ENCODE data around the gene NCOR2.

Gene NCOR2

GRCh38 chr12:124559182-124560017 is 8.0 kb downstream of the NCOR2 start:
- DNase-seq (ENCODE audit: low read depth): no peak

GRCh38 chr12:124558313-124558712 is 9.1 kb downstream of the NCOR2 start:
- no peak for DNase-seq (ENCODE audit: low read depth)

DNA sequence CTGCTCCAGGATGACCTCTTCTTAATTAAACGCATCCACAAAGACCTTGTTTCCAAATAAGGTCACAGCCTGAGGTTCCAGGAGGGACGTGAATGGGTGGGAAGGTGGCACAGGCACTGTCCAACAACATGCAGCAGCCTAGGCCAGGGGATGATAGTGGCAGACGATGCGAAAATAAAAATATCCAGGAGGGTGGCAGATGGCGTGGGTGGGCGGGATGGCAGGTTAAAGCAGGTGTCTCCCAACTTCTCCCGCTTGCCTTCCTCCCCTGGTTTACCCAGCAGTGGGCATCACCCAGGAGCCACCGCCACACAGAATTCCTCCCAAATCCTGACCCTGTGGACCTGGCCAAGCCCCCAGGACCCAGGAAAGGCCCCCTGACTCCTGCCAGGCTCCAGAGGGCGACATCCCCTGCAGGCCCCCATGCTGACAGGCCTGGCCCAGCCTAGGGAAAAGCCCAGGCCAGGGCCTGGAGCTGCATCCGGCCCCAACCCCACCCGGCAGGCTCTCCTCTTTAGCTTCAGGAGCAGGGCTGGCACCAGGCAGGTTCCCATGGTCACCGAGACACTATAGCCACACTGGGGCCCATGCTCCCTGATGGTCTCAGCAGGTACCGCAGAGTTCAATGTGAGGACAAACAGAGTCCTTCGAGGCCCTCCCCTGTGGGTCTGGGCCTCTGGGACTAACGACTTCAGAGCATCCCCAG is 9.7 kb downstream of the NCOR2 start:
- DNase-seq (ENCODE audit: low read depth): no peak

- no peak for DNase-seq (ENCODE audit: low read depth)
Measured at GRCh38 chr12:124556896-124557501, 10.4 kb downstream of the NCOR2 start.

DNA sequence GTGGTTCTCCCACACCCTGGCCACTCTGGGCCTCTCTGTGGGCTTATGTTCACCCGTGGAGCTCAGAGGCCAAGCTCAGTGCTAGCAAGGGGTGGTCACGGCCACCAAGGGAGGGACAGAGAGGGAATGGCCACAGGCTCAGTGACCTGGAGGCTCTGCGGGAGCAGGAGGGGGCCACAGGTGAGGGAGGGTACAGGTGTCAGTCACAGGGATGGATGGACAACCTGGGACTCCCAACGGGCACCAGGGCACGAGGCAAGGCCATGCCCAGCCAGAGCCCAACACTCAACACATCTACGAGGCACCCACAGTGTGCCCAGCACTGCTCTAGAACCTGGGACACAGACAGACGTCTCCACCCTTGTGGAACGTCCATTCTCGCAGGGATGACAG is 11.3 kb downstream of the NCOR2 start:
- DNase-seq (ENCODE audit: low read depth): no peak

DNA sequence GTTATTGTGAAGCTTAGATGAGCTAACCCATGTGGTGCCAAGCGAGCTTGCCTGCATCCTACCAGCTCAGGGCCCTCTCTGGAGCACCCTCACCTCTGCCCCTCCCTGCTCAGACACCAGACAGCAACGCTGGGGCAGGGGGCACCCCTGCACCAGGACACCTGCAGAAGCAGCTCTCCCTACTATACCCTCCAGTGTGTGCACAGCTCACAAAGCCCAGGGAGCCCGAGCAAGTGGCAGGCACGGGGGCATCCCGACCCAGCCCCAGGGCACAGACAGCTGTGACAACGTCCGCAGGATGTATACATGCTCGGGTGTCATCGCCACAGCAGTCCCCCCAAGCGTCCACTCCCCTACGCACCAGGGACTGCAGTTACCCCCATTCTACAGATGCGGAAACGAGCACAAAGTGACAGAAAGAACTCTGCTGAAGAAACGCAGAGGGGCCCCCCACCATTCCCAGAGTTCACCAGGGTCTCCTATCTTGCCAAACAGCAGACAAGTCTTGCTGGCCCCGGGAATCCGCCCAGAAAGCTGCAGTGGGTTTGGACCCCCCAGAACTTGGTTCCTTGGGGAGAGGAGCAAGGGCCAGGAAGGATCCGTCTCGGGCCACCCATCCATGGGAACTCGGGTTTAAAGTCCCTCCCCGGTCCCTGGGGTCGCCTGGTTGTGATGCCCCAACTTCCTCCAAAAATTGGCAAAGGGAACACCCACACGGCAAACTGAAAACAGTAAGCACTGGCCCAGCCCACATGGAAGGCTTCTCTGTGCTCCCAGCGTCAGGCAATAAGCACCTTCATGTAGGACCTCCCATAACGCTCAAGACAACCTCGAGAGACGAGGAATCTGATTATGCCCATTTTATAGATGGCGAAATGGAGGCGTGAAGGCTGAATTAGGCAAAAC is 12.0 kb downstream of the NCOR2 start:
- DNase-seq (ENCODE audit: low read depth): no peak

- DNase-seq (ENCODE audit: low read depth): no peak
Measured at GRCh38 chr12:124554429-124555029, 12.9 kb downstream of the NCOR2 start.

- no peak for DNase-seq (ENCODE audit: low read depth)
Measured at GRCh38 chr12:124553862-124554428, 13.5 kb downstream of the NCOR2 start.

DNA sequence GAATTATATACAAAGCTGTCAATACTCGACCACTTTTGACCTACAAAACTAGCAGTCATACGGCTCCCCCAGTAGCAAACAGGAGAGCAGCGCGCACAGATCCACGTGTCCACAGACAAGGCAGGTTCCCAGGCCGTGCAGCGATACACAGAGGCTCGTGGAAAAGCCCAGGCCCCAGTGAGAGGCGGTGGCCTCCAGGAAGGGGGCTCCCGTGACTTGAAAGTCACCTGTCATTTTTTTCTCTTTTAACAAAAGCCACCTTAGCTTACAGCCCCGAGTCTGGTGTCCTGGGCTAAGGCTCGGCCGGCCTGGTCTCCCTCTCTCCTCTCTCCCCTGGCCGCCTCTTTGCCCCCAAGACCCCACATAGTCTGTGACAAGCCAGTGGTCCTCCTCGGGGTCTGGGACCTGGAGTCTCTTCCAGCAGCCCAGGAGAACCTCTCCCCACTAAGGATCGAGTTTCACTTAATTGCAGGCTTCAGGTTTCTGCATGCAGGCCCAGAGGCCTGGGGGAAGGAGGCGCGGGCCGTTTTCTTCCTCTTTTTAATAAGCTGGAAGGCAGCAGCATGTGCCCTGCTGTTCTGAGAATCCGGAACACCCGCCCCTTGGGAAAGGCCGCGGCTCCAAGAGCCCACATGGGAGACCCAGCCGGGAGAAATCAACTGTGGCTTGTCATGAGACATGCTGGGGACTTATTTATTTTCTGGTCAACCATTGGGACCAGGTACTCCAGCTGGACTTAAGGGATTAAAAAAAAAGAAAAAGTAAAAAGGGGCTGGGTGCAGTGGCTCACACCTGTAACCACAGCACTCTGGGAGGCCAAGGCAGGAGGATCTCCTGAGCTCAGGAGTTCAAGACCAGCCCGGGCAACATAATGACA is 15.9 kb downstream of the NCOR2 start:
- DNase-seq (ENCODE audit: low read depth): no peak

DNA sequence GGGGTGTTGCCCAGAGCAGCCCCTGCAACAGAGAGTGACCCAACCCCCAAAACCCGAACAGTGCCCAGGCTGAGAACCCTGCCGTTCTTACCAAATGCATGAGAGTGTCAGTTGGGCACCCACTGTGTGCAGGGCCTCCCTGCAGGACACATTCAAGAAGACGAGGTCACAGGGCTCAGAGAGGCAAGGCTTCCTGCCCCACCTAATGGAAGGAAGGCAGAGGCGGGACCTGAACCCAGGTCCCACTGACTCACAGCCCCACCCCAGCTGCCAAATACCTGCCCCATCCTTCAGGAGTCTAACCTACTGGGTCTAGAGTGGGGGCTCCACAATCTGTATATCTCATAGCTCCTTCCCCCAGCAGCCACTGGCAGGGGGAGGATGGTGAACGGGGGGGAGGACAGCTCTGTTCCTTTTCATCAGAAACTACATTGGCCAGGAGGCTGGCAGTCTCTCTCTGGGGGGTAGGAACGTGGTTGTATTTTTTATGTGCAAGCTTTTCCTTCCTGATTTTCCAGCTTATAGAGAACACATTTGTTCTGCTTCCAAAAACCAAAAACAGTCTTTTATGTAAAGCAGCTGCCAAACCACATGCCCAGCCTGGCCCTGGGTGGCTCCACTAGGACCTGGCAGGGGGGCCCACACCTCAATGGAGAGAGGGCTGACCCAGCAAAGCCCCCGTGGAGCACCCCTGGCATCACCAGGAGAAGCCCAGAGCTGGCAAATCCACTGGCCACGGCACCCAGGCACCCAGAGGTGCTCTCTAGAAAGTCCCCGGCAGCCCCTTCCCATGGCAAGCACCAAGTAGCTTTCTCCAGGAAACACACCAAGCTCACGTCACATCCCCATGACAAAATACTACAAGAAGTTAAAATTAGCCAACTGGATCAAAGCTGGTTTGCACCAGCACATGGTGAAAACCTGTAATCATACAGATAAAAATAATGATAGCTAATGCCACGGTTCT is 17.0 kb downstream of the NCOR2 start:
- DNase-seq (ENCODE audit: low read depth): no peak

GRCh38 chr12:124549629-124550028 is 17.8 kb downstream of the NCOR2 start:
- DNase-seq (ENCODE audit: low read depth): no peak

GRCh38 chr12:124548854-124549378 is 18.5 kb downstream of the NCOR2 start:
- no peak for DNase-seq (ENCODE audit: low read depth)

- no peak for DNase-seq (ENCODE audit: low read depth)
Measured at GRCh38 chr12:124547626-124548025, 19.8 kb downstream of the NCOR2 start.

- DNase-seq (ENCODE audit: low read depth): no peak
Measured at GRCh38 chr12:124545508-124546418, 21.6 kb downstream of the NCOR2 start.

GRCh38 chr12:124544983-124545382 is 22.4 kb downstream of the NCOR2 start:
- no peak for DNase-seq (ENCODE audit: low read depth)

- DNase-seq (ENCODE audit: low read depth): no peak
Measured at GRCh38 chr12:124544311-124544970, 23.0 kb downstream of the NCOR2 start.
